Measurements from ENCODE around the gene EPHB2.

- TF ChIP-seq EZH2 (IDR thresholded peaks at IDR 0.05; ENCODE audit: insufficient read depth, poor library complexity, severe bottlenecking) (no peak), EZH2phosphoT487 (IDR thresholded peaks at IDR 0.05; ENCODE audit: insufficient read depth, low read depth) (no peak)
These were observed 174.3 kb downstream of the EPHB2 start for GRCh38 chr1:22884806-22885530.

Measured in GM23248 (cell line).